ENCODE results near the gene UBR3.
"Not testable (repeated sequence)": the region's sequence is repeated elsewhere in the genome, so short reads cannot be mapped to it uniquely, and the experiment has no call there.

Gene UBR3

GRCh38 chr2:170119326-170119725, 292.1 kb downstream of the UBR3 start:
- DNase-seq = not testable (repeated sequence)

DNA sequence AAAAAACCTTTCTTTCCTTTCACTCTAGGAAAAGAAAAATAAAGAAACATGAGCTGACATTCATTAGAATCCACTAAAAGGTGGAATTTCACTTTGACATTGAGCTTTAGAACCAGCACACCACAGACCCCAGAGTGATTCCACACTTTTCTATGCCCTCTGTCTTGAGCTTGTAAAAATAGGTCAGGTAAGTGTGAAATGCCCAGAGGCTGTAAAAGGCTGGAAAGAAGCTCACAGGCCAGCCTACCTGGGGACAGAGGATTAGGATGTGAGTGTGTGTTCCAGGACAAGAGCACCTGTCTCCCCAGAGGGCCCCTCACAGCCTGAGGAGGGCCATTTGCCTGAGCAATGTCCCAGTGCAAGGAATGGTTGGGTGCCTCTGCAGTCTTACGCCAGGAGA, 294.4 kb downstream of the UBR3 start:
- no peak for DNase-seq

GRCh38 chr2:170122883-170123547, 295.8 kb downstream of the UBR3 start:
- no peak for DNase-seq

DNA sequence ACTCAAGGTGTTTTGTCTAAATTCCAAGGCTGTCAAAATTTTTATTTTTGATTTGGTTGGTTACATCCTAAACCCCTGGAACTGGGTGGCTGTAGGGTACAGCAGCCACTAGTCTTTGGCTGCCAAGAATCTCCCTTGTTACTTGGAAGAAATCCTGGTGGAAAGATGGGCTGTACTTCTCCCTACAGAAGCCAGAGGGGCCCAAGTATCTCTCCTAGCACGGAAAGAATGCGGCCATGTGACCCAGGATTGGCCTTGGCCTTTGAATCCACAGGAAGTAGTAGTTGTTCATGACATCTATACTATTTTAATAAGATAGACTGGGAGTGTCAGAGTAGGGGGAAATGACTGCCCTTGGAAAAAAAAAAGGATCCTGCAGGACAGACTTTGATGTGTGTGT, 296.3 kb downstream of the UBR3 start:
- DNase-seq = no peak

DNA sequence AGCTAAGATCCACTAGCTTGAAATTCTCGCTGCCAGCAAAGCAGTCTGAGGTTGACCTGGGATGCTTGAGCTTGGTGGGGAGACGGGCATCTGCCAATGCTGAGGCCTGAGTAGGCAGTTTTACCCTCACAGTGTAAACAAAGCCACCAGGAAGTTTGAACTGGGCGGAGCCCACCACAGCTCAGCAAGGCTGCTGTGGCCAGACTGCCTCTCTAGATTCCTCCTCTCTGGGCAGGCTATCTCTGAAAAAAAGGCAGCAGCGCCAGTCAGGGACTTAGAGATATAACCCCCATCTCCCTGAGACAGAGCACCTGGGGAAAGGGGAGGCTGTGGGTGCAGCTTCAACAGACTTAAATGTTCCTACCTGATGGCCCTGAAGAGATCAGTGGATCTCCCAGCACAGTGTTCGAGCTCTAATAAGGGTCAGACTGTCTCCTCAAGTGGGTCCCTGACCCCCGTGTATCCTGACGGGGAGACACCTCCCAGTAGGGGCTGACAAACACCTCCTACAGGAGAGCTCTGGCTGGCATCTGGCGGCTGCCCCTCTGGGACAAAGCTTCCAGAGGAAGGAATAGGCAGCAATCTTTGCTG, 299.0 kb downstream of the UBR3 start:
- DNase-seq = not testable (repeated sequence)
